ENCODE measurements around the gene PADI2. TPM values are rescaled to one million over a fixed set of nuclear protein-coding genes. Genes with fewer than 3 reads are reported as not detected.

The PADI2 gene
- total and polyA plus RNA-seq, 2 donors (not counting 1 experiment from before 2014, with no cell fraction given), result 0.25 to 14.2 TPM

- H3K4me1 Mint-ChIP-seq, result peaks cover 15% of the 10 kb centered on the region
- Histone ChIP-seq H3K27ac (ENCODE audit: low read length in 2 of 2) (no peak overlapping the region), H3K36me3 (replicated peaks in 1 of 2; ENCODE audit: control extremely low read depth in 1 of 2, control insufficient read depth in 1 of 2, extremely low read depth in 1 of 2, insufficient read depth in 2 of 2, low read length in 1 of 2) (no peaks in the 10 kb centered on the region), H3K9ac (ENCODE audit: low read length) (no peak overlapping the region), H4K20me1 (ENCODE audit: control insufficient read depth, insufficient read depth, low read length, poor library complexity, severe bottlenecking) (no peaks in the 10 kb centered on the region), H3K79me2 (ENCODE audit: control insufficient read depth, insufficient read depth, low read length) (peaks cover under 1% of the 10 kb centered on the region), H3K4me3 (ENCODE audit: control extremely low read depth in 1 of 5, extremely low read depth in 1 of 5, insufficient read depth in 1 of 5, low read depth in 2 of 5, low read length in 4 of 5) (peak overlapping the region in 1 of 5 experiments; percentile 20), H3K9me3 (ENCODE audit: control extremely low read depth in 1 of 3, control insufficient read depth in 2 of 3, insufficient read depth in 1 of 3, low read length in 2 of 3) (no peaks in the 10 kb centered on the region), H3K27me3 (replicated peaks in 1 of 4; ENCODE audit: control extremely low read depth in 1 of 4, control insufficient read depth in 3 of 4, insufficient read depth in 4 of 4, low read length in 3 of 4) (no peaks in the 10 kb centered on the region), H2AFZ (ENCODE audit: insufficient read depth, low read depth, low read length, poor library complexity, severe bottlenecking) (no peak overlapping the region), H3K4me1 (ENCODE audit: control insufficient read depth in 2 of 2, insufficient read depth in 2 of 2, low read length in 2 of 2) (peaks cover 5 to 10% of the 10 kb centered on the region in 2 donors), H3K4me2 (replicated peaks; ENCODE audit: low read depth, low read length, poor library complexity, severe bottlenecking) (peak overlapping the region; percentile 42)
- peak overlapping the region; percentile 21 for H3K4me3 Mint-ChIP-seq
- peak; percentile 65 for DNase-seq
- 42% methylated on average over 10 of the region's 12 CpGs for WGBS (ENCODE audit: insufficient coverage)
- intact Hi-C loops (cut with micrococcal nuclease), result loop anchor here (1.0 kb wide), 1 partner anchor 178 kb away; no protein-coding TSS in a partner anchor
- ATAC-seq (ENCODE audit: low read depth), result peak; percentile 97
- ChIA-PET POLR2A (no interaction called here), CTCF (interaction anchor here (0.6 to 2.1 kb wide), 12 partner anchors 16 to 370 kb away, joined by 3 to 23 read pairs (median 4); no protein-coding TSS in a partner anchor)
- TF ChIP-seq CTCF (IDR thresholded peaks at IDR 0.05) (peak; percentile 72), EZH2 (IDR thresholded peaks at IDR 0.05; ENCODE audit: borderline replicate concordance, insufficient read depth, low read depth, low read length, poor library complexity, severe bottlenecking) (no peak)
- H3K9me3 Mint-ChIP-seq (ENCODE audit: insufficient read depth), result no peaks in the 10 kb centered on the region
- no peak overlapping the region for H3K27ac Mint-ChIP-seq
- peaks cover 6% of the 10 kb centered on the region for H3K27me3 Mint-ChIP-seq
Measured at GRCh38 chr1:17059391-17060305, 59.6 kb downstream of the PADI2 start.

GRCh38 chr1:17056551-17056950, 62.7 kb downstream of the PADI2 start:
- intact Hi-C loops (cut with micrococcal nuclease), result no loop called here
- Histone ChIP-seq H3K4me3 (ENCODE audit: control extremely low read depth in 1 of 5, extremely low read depth in 1 of 5, insufficient read depth in 1 of 5, low read depth in 2 of 5, low read length in 4 of 5) (no peak overlapping the region), H3K9ac (ENCODE audit: low read length) (no peak overlapping the region), H4K20me1 (ENCODE audit: control insufficient read depth, insufficient read depth, low read length, poor library complexity, severe bottlenecking) (no peaks in the 10 kb centered on the region), H3K27ac (ENCODE audit: low read length in 2 of 2) (no peak overlapping the region), H2AFZ (ENCODE audit: insufficient read depth, low read depth, low read length, poor library complexity, severe bottlenecking) (no peak overlapping the region), H3K79me2 (ENCODE audit: control insufficient read depth, insufficient read depth, low read length) (peaks cover 30% of the 10 kb centered on the region), H3K36me3 (replicated peaks in 1 of 2; ENCODE audit: control extremely low read depth in 1 of 2, control insufficient read depth in 1 of 2, extremely low read depth in 1 of 2, insufficient read depth in 2 of 2, low read length in 1 of 2) (no peaks in the 10 kb centered on the region), H3K4me2 (replicated peaks; ENCODE audit: low read depth, low read length, poor library complexity, severe bottlenecking) (no peak overlapping the region), H3K9me3 (ENCODE audit: control extremely low read depth in 1 of 3, control insufficient read depth in 2 of 3, insufficient read depth in 1 of 3, low read length in 2 of 3) (no peaks in the 10 kb centered on the region), H3K4me1 (ENCODE audit: control insufficient read depth in 2 of 2, insufficient read depth in 2 of 2, low read length in 2 of 2) (peaks cover 17 to 23% of the 10 kb centered on the region in 2 donors), H3K27me3 (replicated peaks in 1 of 4; ENCODE audit: control extremely low read depth in 1 of 4, control insufficient read depth in 3 of 4, insufficient read depth in 4 of 4, low read length in 3 of 4) (no peaks in the 10 kb centered on the region)
- peaks cover 35% of the 10 kb centered on the region for H3K4me1 Mint-ChIP-seq
- DNase-seq, result no peak
- no peaks in the 10 kb centered on the region for H3K9me3 Mint-ChIP-seq (ENCODE audit: insufficient read depth)
- ATAC-seq (ENCODE audit: low read depth), result no peak
- POLR2A ChIA-PET, result no interaction called here
- 98% methylated on average over 4 of the region's 4 CpGs for WGBS (ENCODE audit: insufficient coverage)
- H3K27me3 Mint-ChIP-seq, result peaks cover 6% of the 10 kb centered on the region
- peak overlapping the region; percentile 60 for H3K4me3 Mint-ChIP-seq
- H3K27ac Mint-ChIP-seq, result no peak overlapping the region
- CTCF ChIA-PET, result interaction anchor here (1.1 to 2.0 kb wide), 4 partner anchors 9 to 280 kb away, joined by 3 to 11 read pairs (median 6); no protein-coding TSS in a partner anchor
- TF ChIP-seq CTCF (IDR thresholded peaks at IDR 0.05) (no peak), EZH2 (IDR thresholded peaks at IDR 0.05; ENCODE audit: borderline replicate concordance, insufficient read depth, low read depth, low read length, poor library complexity, severe bottlenecking) (no peak)

Measured in B cell (primary cell).